OCI-LY1 (cell line): ENCODE results near the gene DOCK3.

Experiments used
- H2AFZ ChIP-seq: fragments of 200-600 bp; sonication (generic), shearing (Covaris generic); 2 replicates; pipeline ENCODE4 v1.6.0; 2014; ENCODE audit warnings: antibody characterized with exemption, mild to moderate bottlenecking, low read length
- H3F3A ChIP-seq: fragments of 200-600 bp; sonication (generic), shearing (Covaris generic); 2 replicates; pipeline ENCODE4 v1.6.0; 2014; ENCODE audit warnings: mild to moderate bottlenecking, antibody characterized with exemption, low read length, moderate library complexity; ENCODE audit not compliant: insufficient read depth
- H3K27ac ChIP-seq: fragments of 200-600 bp; sonication (generic); 2 replicates; pipeline ENCODE4 v1.5.1; 2014; ENCODE audit warnings: low read length, mixed run types, mild to moderate bottlenecking, low read depth; ENCODE audit not compliant: poor library complexity, severe bottlenecking
- H3K27me3 ChIP-seq: fragments of 200-600 bp; sonication (generic); 2 replicates; pipeline ENCODE4 v1.6.0; 2014; ENCODE audit warnings: antibody characterized with exemption, mild to moderate bottlenecking, low read length, moderate library complexity; ENCODE audit not compliant: insufficient read depth
- H3K36me3 ChIP-seq: fragments of 200-600 bp; sonication (generic); 2 replicates; pipeline ENCODE4 v1.6.1; 2014; ENCODE audit warnings: mild to moderate bottlenecking, antibody characterized with exemption, low read length, moderate library complexity, mixed read lengths; ENCODE audit not compliant: insufficient read depth
- H3K4me1 ChIP-seq: fragments of 200-600 bp; sonication (generic); 2 replicates; pipeline ENCODE4 v1.5.1; 2014; ENCODE audit warnings: mild to moderate bottlenecking, low read length, moderate library complexity; ENCODE audit not compliant: insufficient read depth, severe bottlenecking
- H3K4me2 ChIP-seq: fragments of 200-600 bp; sonication (generic), shearing (Covaris generic); 2 replicates; pipeline ENCODE4 v1.6.1; 2014; ENCODE audit warnings: low read length
- H3K4me3 ChIP-seq: fragments of 200-600 bp; sonication (generic); 2 replicates; pipeline ENCODE4 v1.5.1; 2014; ENCODE audit warnings: low read length, low read depth, mild to moderate bottlenecking, mixed read lengths; ENCODE audit not compliant: poor library complexity, severe bottlenecking
- H3K79me2 ChIP-seq: fragments of 200-600 bp; shearing (Covaris generic); 2 replicates; pipeline ENCODE4 v1.6.1; 2016; ENCODE audit warnings: mixed run types, low read length, mixed read lengths; ENCODE audit not compliant: insufficient read depth
- H3K9ac ChIP-seq: fragments of 200-600 bp; sonication (generic), shearing (Covaris generic); 2 replicates; pipeline ENCODE4 v1.6.1; 2014; ENCODE audit warnings: mild to moderate bottlenecking, low read length, mixed read lengths
- H3K9me2 ChIP-seq: fragments of 200-600 bp; sonication (generic), shearing (Covaris generic); 2 replicates; pipeline ENCODE4 v1.6.1; 2014; ENCODE audit warnings: low read depth, mild to moderate bottlenecking, low read length, mixed read lengths
- H3K9me3 ChIP-seq: fragments of 200-600 bp; shearing (Covaris generic); 2 replicates; pipeline ENCODE4 v1.6.1; 2014; ENCODE audit warnings: low read length, mixed read lengths
- H4K20me1 ChIP-seq: fragments of 200-600 bp; sonication (generic), shearing (Covaris generic); 2 replicates; pipeline ENCODE4 v1.6.0; 2016; ENCODE audit warnings: mild to moderate bottlenecking, low read length; ENCODE audit not compliant: insufficient read depth
- EZH2 ChIP-seq: fragments of 200-600 bp; sonication (generic), shearing (Covaris generic); IDR thresholded peaks from 2 replicates; pipeline ENCODE4 v1.8.0; 2017; ENCODE audit warnings: borderline replicate concordance, mixed run types, mild to moderate bottlenecking, antibody characterized with exemption, low read length, moderate library complexity, mixed read lengths
- TF ChIP-seq, protein P1 (sequence below): fragments of 200-600 bp; sonication (generic), shearing (Covaris generic); IDR thresholded peaks from 2 replicates; pipeline ENCODE4 v1.5.1; 2017; ENCODE audit warnings: mild to moderate bottlenecking, antibody characterized with exemption, low read length, moderate library complexity, mixed read lengths

Gene DOCK3

DNA sequence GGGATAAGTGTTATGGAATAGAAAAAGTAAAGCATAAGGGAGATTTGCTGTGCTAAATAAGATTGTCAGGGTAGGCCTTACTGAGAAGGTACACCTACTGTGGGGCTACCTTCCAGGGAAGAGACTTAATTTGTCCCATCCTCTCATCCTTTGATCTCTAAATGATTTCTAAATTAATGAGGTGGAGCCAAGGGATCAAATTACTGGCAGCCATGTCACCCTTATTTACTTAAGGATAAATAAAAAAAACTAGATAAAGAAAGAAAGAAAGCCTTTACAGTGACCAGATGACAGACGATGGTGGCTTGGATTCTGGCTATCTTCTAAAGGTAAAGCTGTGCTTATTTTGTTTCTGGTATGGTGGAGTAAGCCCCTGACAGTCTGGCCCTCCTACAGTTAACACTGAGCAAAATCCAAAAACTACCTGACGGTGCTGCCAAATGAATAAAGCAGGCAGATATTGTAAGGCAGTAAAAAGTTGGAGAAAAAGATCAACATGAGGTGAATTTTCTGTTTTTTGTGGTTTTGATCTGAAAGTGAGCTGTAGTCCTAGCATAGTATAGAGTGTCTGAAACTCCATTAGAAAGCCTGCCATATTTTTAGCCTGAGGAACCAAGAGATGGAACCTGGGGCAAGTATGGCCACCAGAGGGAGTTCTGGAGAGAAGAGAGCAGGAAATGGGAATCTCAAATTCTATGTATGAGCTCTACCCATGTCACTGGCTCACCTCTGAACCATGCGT lies 425.2 kb downstream of the DOCK3 start:
- Histone ChIP-seq H2AFZ (no peak overlapping the region), H3K9me2 (no peaks in the 10 kb centered on the region), H3K27me3 (no peaks in the 10 kb centered on the region), H3K79me2 (no peaks in the 10 kb centered on the region), H3K4me1 (no peaks in the 10 kb centered on the region), H3K4me2 (no peak overlapping the region), H3K4me3 (no peak overlapping the region), H3K36me3 (no peaks in the 10 kb centered on the region), H3K9ac (no peak overlapping the region), H3F3A (no peaks in the 10 kb centered on the region), H4K20me1 (no peaks in the 10 kb centered on the region), H3K9me3 (no peaks in the 10 kb centered on the region), H3K27ac (no peak overlapping the region)
- TF ChIP-seq EZH2, result no peak
- TF ChIP-seq, protein P1, sequence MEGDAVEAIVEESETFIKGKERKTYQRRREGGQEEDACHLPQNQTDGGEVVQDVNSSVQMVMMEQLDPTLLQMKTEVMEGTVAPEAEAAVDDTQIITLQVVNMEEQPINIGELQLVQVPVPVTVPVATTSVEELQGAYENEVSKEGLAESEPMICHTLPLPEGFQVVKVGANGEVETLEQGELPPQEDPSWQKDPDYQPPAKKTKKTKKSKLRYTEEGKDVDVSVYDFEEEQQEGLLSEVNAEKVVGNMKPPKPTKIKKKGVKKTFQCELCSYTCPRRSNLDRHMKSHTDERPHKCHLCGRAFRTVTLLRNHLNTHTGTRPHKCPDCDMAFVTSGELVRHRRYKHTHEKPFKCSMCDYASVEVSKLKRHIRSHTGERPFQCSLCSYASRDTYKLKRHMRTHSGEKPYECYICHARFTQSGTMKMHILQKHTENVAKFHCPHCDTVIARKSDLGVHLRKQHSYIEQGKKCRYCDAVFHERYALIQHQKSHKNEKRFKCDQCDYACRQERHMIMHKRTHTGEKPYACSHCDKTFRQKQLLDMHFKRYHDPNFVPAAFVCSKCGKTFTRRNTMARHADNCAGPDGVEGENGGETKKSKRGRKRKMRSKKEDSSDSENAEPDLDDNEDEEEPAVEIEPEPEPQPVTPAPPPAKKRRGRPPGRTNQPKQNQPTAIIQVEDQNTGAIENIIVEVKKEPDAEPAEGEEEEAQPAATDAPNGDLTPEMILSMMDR, result peak; percentile 56; the same call in 1 of the 2 replicates

DNA sequence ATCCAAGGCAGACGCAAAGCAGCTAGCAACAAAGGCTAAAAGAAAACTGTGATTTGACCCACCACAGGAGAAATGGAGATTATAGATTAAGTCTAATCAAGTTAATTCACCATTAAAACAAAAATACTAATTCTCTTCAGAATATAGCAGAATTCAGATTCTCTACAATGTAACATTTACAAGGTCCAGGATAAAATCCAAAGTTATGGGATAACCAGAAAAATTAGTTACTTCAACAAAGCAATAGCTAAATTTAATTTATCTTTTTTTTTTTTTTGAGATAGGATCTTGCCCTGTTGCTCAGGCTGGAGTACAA lies 425.8 kb downstream of the DOCK3 start:
- no peaks in the 10 kb centered on the region for H3K4me1 ChIP-seq
- no peak overlapping the region for H3K27ac ChIP-seq
- no peaks in the 10 kb centered on the region for H3K79me2 ChIP-seq
- no peaks in the 10 kb centered on the region for H3K27me3 ChIP-seq
- H3F3A ChIP-seq, result no peaks in the 10 kb centered on the region
- no peak overlapping the region for H3K4me3 ChIP-seq
- TF ChIP-seq, protein P1, result no peak
- no peak for TF ChIP-seq EZH2
- H3K4me2 ChIP-seq, result no peak overlapping the region
- no peaks in the 10 kb centered on the region for H3K36me3 ChIP-seq
- no peak overlapping the region for H3K9ac ChIP-seq
- H4K20me1 ChIP-seq, result no peaks in the 10 kb centered on the region
- no peaks in the 10 kb centered on the region for H3K9me2 ChIP-seq
- H3K9me3 ChIP-seq, result no peaks in the 10 kb centered on the region
- no peak overlapping the region for H2AFZ ChIP-seq

DNA sequence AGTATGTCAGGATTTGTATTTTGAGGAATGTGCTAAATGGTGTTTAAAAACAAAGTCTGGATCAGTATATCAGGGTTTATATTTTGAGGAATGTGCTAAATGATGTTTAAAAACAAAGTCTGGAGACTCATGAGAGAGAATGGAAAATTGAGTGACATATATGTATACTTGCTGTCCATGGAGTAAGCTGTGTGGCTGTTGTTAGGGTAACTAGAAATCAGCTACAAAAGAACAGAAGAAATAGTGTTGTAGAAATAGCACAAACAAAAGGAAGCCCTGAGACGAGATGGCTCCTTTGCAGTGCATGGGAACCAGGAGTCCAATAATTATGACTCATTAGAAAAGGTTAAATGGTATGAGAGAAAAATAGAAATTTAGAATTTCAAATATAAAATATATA lies 427.7 kb downstream of the DOCK3 start:
- H3K9me3 ChIP-seq, result no peaks in the 10 kb centered on the region
- H3K27ac ChIP-seq, result no peak overlapping the region
- TF ChIP-seq, protein P1, result no peak
- no peak for TF ChIP-seq EZH2
- no peaks in the 10 kb centered on the region for H3K79me2 ChIP-seq
- H3K4me1 ChIP-seq, result no peaks in the 10 kb centered on the region
- no peak overlapping the region for H3K9ac ChIP-seq
- no peaks in the 10 kb centered on the region for H3K36me3 ChIP-seq
- H4K20me1 ChIP-seq, result no peaks in the 10 kb centered on the region
- no peak overlapping the region for H2AFZ ChIP-seq
- H3K4me2 ChIP-seq, result no peak overlapping the region
- no peaks in the 10 kb centered on the region for H3K9me2 ChIP-seq
- H3F3A ChIP-seq, result no peaks in the 10 kb centered on the region
- H3K4me3 ChIP-seq, result no peak overlapping the region
- H3K27me3 ChIP-seq, result no peaks in the 10 kb centered on the region
